GM18507 (cell line): ENCODE results near the gene FNTB.
A peak's percentile ranks its signal among the peaks of the same experiment; 100 is the strongest.
"Not testable (repeated sequence)": the region's sequence is repeated elsewhere in the genome, so short reads cannot be mapped to it uniquely, and the experiment has no call there.

Experiments used
- DNase-seq: peaks from one replicate; pipeline ENCODE4 v3.0.0; 2011; ENCODE audit warnings: low read depth; ENCODE audit not compliant: insufficient read length; ENCODE audit errors: extremely low spot score
- FAIRE-seq: peaks from 2 replicates; lab custom pipeline; 2011; peaks lifted over from hg19 to GRCh38; lab: Jason Lieb, UNC

The FNTB gene

GRCh38 chr14:65006261-65006721, 19.6 kb downstream of the FNTB start:
- DNase-seq: no peak
- no peak for FAIRE-seq

- DNase-seq: no peak
- FAIRE-seq: no peak
Observed at GRCh38 chr14:65007202-65007601, 20.5 kb downstream of the FNTB start.

- FAIRE-seq (no peak), DNase-seq (no peak)
Observed at GRCh38 chr14:65010211-65010931, 23.7 kb downstream of the FNTB start.

GRCh38 chr14:65011538-65011937, 24.8 kb downstream of the FNTB start:
- FAIRE-seq: no peak

GRCh38 chr14:65012353-65012752, 25.7 kb downstream of the FNTB start:
- no peak for FAIRE-seq
- DNase-seq: no peak

More at GRCh38 chr14:65011538-65011937, 24.8 kb downstream of the FNTB start:
- no peak for DNase-seq

GRCh38 chr14:65015391-65015790, 28.7 kb downstream of the FNTB start:
- no peak for FAIRE-seq
- DNase-seq: no peak

- DNase-seq (no peak), FAIRE-seq (no peak)
Observed at GRCh38 chr14:65016471-65016870, 29.8 kb downstream of the FNTB start.

- DNase-seq: peak; percentile 17
- FAIRE-seq: peak; percentile 69
Observed at GRCh38 chr14:65019944-65020566, 33.4 kb downstream of the FNTB start.

GRCh38 chr14:65024957-65025356, 38.3 kb downstream of the FNTB start:
- FAIRE-seq (no peak), DNase-seq (no peak)

GRCh38 chr14:65025818-65026217, 39.1 kb downstream of the FNTB start:
- FAIRE-seq (no peak), DNase-seq (no peak)

GRCh38 chr14:65026526-65026925, 39.8 kb downstream of the FNTB start:
- DNase-seq (no peak), FAIRE-seq (no peak)

GRCh38 chr14:65027127-65027799, 40.6 kb downstream of the FNTB start:
- FAIRE-seq: no peak
- no peak for DNase-seq

GRCh38 chr14:65028937-65029336, 42.2 kb downstream of the FNTB start:
- FAIRE-seq (no peak), DNase-seq (no peak)

GRCh38 chr14:65031321-65031720, 44.6 kb downstream of the FNTB start:
- not testable (repeated sequence) for FAIRE-seq, DNase-seq

GRCh38 chr14:65032319-65032718, 45.6 kb downstream of the FNTB start:
- DNase-seq (no peak), FAIRE-seq (no peak)

GRCh38 chr14:65033181-65033580, 46.5 kb downstream of the FNTB start:
- DNase-seq: no peak
- no peak for FAIRE-seq

GRCh38 chr14:65034021-65034420, 47.3 kb downstream of the FNTB start:
- FAIRE-seq: no peak

GRCh38 chr14:65035049-65035448, 48.4 kb downstream of the FNTB start:
- DNase-seq (no peak), FAIRE-seq (no peak)

More at GRCh38 chr14:65034021-65034420, 47.3 kb downstream of the FNTB start:
- no peak for DNase-seq

- FAIRE-seq (no peak), DNase-seq (no peak)
Observed at GRCh38 chr14:65038966-65039365, 52.3 kb downstream of the FNTB start.

- DNase-seq: no peak
- no peak for FAIRE-seq
Observed at GRCh38 chr14:65040666-65041433, 54.2 kb downstream of the FNTB start.
